ENCODE measurements around the gene HOXC10.

Gene HOXC10

DNA sequence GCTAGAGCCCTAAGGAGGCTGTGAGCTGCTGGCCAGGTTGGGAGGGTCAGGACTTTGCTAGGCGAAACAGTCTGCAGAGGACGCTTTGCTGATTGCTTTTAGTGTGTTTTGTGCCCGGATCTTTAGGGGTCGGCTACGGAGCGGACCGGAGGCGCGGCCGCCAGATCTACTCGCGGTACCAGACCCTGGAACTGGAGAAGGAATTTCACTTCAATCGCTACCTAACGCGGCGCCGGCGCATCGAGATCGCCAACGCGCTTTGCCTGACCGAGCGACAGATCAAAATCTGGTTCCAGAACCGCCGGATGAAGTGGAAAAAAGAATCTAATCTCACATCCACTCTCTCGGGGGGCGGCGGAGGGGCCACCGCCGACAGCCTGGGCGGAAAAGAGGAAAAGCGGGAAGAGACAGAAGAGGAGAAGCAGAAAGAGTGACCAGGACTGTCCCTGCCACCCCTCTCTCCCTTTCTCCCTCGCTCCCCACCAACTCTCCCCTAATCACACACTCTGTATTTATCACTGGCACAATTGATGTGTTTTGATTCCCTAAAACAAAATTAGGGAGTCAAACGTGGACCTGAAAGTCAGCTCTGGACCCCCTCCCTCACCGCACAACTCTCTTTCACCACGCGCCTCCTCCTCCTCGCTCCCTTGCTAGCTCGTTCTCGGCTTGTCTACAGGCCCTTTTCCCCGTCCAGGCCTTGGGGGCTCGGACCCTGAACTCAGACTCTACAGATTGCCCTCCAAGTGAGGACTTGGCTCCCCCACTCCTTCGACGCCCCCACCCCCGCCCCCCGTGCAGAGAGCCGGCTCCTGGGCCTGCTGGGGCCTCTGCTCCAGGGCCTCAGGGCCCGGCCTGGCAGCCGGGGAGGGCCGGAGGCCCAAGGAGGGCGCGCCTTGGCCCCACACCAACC, 44.8 kb downstream of the HOXC10 start:
- TF ChIP-seq, protein P1, sequence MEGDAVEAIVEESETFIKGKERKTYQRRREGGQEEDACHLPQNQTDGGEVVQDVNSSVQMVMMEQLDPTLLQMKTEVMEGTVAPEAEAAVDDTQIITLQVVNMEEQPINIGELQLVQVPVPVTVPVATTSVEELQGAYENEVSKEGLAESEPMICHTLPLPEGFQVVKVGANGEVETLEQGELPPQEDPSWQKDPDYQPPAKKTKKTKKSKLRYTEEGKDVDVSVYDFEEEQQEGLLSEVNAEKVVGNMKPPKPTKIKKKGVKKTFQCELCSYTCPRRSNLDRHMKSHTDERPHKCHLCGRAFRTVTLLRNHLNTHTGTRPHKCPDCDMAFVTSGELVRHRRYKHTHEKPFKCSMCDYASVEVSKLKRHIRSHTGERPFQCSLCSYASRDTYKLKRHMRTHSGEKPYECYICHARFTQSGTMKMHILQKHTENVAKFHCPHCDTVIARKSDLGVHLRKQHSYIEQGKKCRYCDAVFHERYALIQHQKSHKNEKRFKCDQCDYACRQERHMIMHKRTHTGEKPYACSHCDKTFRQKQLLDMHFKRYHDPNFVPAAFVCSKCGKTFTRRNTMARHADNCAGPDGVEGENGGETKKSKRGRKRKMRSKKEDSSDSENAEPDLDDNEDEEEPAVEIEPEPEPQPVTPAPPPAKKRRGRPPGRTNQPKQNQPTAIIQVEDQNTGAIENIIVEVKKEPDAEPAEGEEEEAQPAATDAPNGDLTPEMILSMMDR (IDR thresholded peaks at IDR 0.05; ENCODE audit: low read depth, low read length), result no peak
- DNase-seq (ENCODE audit: low read depth, low spot score), result no peak
- H3K4me3 ChIP-seq (ENCODE audit: low read depth, low read length), result peak overlapping the region; percentile 50
- in situ Hi-C loops (cut with HindIII; ENCODE audit: low sequenced_read_pairs), result no loop called here

DNA sequence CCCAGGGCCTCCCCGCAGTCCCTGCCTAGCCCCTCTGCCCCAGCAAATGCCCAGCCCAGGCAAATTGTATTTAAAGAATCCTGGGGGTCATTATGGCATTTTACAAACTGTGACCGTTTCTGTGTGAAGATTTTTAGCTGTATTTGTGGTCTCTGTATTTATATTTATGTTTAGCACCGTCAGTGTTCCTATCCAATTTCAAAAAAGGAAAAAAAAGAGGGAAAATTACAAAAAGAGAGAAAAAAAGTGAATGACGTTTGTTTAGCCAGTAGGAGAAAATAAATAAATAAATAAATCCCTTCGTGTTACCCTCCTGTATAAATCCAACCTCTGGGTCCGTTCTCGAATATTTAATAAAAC, 45.5 kb downstream of the HOXC10 start:
- DNase-seq (ENCODE audit: low read depth, low spot score), result no peak
- in situ Hi-C loops (cut with HindIII; ENCODE audit: low sequenced_read_pairs), result no loop called here
- H3K4me3 ChIP-seq (ENCODE audit: low read depth, low read length), result no peak overlapping the region
- TF ChIP-seq, protein P1 (IDR thresholded peaks at IDR 0.05; ENCODE audit: low read depth, low read length), result no peak

DNA sequence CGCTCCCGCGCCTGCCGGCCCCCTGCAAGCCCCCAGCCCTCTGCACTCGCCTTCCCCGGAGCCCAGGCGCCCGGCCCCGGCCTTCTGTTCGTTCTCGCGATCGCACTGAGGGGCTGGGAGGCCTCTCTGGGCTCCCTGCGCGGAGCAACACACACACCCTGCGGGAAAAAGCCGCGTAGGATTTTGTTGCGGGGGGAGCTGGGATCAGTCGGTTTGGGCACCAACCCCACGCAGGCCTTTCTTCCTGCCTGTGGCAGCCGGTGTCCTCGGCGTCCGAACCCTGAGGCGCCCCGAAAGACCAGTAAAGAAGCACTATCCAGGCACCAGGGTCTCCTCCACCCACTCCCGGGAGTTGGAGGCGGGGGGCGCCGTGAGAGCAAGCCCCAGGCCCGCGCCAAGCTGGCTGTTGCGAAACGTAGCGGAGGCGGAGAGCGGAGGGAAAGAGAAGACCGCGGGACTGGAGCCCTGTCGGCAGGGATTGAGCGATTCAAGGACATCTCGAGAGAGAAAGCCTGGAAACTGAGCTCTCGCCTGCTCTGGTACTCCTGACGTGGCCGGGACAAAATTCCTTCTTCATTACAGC, 46.0 kb downstream of the HOXC10 start:
- DNase-seq (ENCODE audit: low read depth, low spot score), result peak; percentile 66
- TF ChIP-seq, protein P1 (IDR thresholded peaks at IDR 0.05; ENCODE audit: low read depth, low read length), result no peak
- in situ Hi-C loops (cut with HindIII; ENCODE audit: low sequenced_read_pairs), result no loop called here
- H3K4me3 ChIP-seq (ENCODE audit: low read depth, low read length), result peak overlapping the region; percentile 2

DNA sequence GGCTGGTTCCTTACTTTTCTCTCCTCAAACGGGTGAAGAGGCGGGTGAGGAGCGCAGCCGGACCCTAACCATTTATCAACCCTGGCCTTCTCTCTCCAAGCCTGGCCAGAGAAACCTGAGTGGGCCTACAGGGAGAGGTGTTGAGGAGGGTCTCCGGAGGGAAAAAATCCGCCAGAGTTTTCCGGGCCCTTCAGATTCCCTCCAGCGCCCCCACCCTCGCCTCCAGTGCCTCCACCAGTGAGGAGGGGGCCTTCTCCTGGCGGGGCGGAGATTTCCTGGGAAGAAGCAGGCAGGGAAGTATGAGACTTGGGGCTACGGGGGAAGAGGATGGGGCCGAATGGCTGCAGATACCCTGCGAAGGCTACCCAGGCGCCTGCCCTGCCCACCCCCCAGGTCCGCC, 46.5 kb downstream of the HOXC10 start:
- in situ Hi-C loops (cut with HindIII; ENCODE audit: low sequenced_read_pairs), result no loop called here
- no peak overlapping the region for H3K4me3 ChIP-seq (ENCODE audit: low read depth, low read length)
- no peak for DNase-seq (ENCODE audit: low read depth, low spot score)
- TF ChIP-seq, protein P1 (IDR thresholded peaks at IDR 0.05; ENCODE audit: low read depth, low read length), result no peak

DNA sequence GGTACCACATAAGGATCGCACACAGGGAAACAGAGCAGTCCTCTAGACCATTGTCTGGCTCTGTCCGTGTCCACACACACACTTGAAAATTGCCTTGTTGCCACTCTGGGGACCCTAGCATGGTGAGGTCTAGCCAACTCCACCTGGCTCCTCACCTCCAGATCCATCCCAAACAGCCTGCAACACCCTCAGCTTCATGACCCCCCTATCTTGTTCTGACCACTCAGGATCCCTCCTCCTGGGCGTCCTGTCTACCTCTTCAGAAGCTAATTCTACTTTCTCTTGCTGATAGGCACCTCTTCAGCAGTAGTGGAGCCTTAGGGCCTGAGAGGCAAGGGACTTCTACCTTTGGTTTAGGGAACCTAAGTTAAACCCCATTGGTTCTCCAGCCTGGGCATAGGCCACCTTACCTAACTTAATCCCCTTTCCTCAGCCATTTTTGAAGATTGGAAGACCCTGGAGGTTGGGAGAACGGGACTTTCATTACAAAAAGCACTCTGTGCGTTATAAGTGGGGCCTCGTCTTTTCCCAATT, 47.2 kb downstream of the HOXC10 start:
- in situ Hi-C loops (cut with HindIII; ENCODE audit: low sequenced_read_pairs), result no loop called here
- TF ChIP-seq, protein P1 (IDR thresholded peaks at IDR 0.05; ENCODE audit: low read depth, low read length), result no peak
- no peak for DNase-seq (ENCODE audit: low read depth, low spot score)
- no peak overlapping the region for H3K4me3 ChIP-seq (ENCODE audit: low read depth, low read length)

DNA sequence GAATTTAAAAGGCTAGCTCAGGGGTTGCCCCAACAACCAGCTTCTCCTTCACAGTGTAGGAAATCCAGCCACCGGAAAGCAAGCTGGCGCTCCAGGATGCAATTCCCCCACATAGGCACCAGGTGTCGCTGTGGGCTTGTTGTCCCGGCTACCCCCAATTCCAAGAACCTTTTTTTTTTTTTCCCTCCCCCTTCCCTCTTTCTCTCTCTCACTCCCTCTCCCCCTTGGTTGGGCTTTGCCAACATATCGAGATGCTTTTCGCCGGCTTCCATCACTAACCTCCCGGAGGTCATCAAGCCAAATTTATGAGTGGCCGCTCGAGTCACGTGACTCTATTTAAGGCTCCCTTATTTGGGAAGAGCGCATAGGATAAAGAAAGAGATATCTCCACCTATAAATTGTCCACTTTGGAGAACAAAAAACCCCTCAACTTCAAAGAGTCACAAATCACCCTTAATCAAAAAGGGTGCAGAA, 47.7 kb downstream of the HOXC10 start, which contains the start of gene HOXC5:
Gene HOXC5 (plus strand): TSS at position 424 of the 474 bp plus-strand sequence. CDS start 73 bp downstream, outside the sequence.
- TF ChIP-seq, protein P1 (IDR thresholded peaks at IDR 0.05; ENCODE audit: low read depth, low read length), result peak; percentile 95
- in situ Hi-C loops (cut with HindIII; ENCODE audit: low sequenced_read_pairs), result no loop called here
- peak; percentile 92 for DNase-seq (ENCODE audit: low read depth, low spot score)
- H3K4me3 ChIP-seq (ENCODE audit: low read depth, low read length), result peak within 1 kb of the TSS; percentile 45
